ENCODE data around the gene SLC18B1.
"Not testable (repeated sequence)": the region's sequence is repeated elsewhere in the genome, so short reads cannot be mapped to it uniquely, and the experiment has no call there.

Gene SLC18B1

DNA sequence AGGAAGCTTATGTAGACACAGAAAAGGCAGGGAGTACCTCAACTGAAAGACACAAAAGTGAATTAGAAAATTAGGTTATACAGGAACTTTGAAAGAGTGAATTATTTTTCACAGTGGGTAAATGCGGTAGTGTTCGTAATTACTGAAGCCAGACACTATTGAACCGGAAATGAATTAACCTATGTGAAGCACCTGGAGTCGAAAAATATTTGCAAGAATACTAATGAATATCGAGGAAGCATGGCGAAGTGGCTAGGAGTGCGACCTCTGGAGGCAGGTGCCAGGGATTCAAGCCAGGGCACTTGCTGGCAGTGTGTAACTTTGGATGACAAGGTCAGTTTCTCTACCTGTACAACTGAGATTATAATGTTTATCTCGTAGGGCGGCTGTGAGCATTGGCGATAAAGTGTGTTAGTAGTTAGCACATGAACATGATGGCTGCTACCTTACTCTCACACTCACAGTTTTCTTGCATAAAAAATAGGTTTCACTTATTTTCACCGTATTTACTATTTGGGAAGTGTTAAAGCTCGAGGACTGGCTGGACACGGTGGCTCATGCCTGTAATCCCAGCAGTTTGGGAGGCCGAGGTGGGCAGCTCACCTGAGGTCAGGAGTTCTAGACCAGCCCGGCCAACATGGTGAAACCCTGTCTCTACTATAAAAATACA is 567 bp upstream of the SLC18B1 start:
- DNase-seq: peak; percentile 60

DNA sequence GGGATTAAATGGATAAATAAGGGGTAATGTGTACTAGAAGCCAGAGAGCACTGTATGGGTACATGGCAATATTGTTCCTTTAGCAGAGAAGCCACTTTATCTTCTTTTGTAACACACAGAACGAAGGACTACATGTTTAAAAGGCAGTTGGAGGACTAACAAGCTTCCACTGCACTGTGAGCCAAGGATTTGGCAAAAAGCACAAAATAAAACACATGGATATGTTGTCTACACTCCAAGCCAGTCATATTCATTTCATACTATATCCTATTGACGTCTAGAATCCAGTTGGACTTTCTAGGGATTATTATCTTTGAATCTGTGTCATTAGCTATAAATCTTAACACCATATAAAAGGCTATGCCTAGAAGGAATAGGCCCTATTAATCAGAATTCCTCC is 3.0 kb downstream of the SLC18B1 start:
- DNase-seq: no peak

GRCh38 chr6:132792510-132792909 is 5.9 kb downstream of the SLC18B1 start:
- DNase-seq: no peak

GRCh38 chr6:132790450-132790849 is 8.0 kb downstream of the SLC18B1 start:
- no peak for DNase-seq

DNA sequence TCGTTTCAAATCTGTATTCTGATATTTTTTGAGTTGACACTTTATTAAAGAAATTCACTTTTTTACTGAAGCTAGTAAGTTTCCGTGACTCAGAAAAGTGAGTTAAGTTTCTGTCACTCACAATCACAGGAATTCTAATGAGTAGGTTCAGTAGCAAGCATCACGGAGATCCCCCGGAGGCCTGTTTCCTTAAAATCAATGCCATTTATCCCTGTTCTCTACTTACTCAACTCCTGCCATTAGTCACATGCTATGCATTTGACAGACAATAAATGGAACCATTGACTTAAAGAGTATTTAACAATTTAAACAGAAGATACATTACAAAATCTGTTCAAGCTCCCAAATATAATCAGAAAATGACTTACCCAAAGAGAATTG is 9.1 kb downstream of the SLC18B1 start:
- DNase-seq: no peak

- no peak for DNase-seq
Measured at GRCh38 chr6:132788658-132789395, 9.6 kb downstream of the SLC18B1 start.

DNA sequence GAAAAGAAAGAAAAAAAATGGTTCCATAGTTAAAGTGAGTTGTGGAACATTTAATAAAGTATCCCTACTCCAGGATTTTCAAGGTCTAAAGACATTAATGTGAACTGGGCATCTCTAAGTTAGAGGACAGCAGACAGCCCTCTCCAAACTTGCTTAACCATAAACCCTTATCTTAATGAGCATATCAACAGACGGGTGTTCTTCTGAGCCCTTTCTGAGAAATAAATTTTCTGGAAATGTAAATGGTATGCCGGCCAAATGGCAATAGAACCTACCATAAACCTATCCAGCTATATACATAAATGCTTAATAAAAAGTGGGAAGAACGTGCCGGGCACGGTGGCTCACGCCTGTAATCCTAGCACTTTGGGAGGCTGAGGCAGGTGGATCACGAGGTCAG is 12.5 kb downstream of the SLC18B1 start:
- no peak for DNase-seq

- DNase-seq: no peak
Measured at GRCh38 chr6:132780770-132781371, 17.6 kb downstream of the SLC18B1 start.

DNA sequence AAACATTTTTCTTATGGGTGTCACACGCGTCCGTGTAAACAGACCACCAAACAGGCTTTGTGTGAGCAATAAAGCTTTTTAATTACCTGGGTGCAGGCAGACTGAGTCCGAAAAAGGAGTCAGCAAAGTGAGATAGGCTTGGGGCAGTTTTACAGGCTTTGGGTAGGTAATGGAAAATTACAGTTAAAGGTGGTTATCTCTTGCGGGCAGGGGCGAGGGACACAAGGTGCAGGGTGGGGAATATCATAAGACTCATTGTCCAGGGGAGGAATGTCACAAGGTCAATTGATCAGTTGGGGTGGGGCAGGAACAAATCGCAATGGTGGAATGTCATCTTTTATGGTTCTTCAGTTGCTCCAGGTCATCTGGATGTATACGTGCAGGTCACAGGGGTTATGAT is 20.6 kb downstream of the SLC18B1 start:
- not testable (repeated sequence) for DNase-seq

GRCh38 chr6:132768051-132768517 is 30.4 kb downstream of the SLC18B1 start:
- DNase-seq: no peak

DNA sequence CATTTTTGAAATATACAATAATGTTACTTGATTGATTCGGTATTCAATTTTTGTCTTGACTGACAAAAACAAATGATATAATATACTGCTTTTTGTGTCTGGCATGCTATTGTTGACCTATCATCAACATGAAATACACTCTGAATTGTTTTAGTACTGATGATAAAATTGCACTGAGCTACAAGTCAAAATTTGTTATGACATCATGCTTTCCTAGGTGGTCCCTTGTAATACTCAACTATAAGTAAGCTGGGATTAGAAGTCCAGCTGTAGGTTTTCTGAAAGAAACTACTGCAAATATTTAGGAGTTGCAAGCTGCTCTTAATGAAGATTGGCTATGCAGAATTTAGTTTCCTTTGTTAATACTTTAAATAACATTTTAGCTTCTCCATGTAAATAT is 32.9 kb downstream of the SLC18B1 start:
- DNase-seq: no peak

- DNase-seq: no peak
Measured at GRCh38 chr6:132764370-132764769, 34.1 kb downstream of the SLC18B1 start.

DNA sequence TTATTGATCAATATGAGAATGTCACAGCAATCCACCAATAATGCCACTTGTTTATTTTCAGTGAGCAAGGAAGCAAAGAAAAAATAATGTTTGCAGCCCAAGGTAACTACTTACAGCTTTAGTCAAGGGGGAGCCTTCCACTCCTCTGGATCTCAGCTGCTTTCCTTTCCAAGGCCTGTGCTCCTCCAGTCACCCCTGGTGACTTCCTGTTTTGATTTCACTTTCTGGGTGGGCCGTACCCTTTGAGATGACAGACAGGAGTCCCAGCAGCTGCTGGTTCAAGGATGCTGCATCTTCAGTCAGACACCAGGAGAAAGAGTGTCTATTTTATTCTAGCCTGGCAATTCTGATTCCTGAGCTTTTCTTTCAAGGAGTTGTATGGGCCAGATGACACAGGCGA is 35.2 kb downstream of the SLC18B1 start:
- DNase-seq: peak; percentile 34

GRCh38 chr6:132760256-132760655 is 38.2 kb downstream of the SLC18B1 start:
- no peak for DNase-seq

DNA sequence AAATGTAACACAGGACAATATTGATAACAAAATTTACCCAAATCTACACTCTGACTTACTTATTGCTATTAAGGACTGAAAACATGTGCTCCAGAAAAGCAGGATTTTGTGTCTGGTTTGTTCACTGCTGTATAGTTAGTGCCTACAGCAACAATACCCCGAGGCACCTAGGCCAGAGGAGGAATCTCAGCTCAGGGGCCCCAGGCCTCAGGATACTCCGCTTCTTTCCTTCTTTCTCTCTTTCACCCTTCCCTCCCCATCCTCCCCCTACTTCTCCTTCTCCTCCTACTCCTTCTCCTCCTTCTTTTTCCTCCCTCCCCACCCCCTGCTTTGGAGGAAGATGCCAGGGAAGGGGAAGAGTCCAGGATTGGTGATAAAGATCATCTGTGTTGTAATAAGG is 39.7 kb downstream of the SLC18B1 start:
- no peak for DNase-seq

DNA sequence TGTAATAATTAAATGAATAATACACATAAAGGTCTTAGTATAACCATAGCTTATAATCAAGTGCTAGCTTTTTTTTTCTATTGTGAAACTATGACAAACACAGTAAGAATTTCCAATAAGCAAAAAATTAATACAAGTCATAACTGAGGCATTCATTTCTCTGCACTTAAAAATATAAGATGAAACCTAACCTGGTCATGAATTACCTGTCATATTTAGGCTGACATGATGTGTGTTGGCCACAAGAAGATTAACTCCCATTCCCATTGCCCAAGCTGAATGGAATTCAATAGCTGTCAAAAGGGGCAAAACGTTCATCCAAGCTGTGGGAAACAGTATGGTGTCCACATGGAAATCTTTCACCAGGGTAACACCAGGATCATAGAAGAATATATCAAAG is 46.2 kb downstream of the SLC18B1 start:
- DNase-seq: no peak

DNA sequence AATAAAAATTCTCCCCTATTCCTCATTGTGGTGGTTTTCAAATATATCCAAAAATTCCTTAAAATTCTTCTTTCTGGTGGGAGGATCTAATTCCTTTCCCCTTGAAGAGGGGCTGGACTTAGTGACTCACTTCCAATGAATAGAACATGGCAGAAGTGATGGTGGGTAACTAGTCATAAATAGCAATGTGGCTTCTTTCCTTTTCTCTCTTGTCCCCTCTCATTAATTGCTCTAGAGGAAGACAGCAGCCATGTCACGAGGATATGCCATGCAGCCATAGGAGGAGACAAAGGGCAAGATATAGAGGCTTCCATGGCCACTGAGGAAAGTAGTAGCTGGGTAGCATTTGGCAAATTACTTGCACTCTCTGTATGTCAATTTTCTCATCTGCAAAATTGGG is 46.6 kb downstream of the SLC18B1 start:
- DNase-seq: no peak

GRCh38 chr6:132751306-132751705 is 47.1 kb downstream of the SLC18B1 start:
- DNase-seq: no peak

DNA sequence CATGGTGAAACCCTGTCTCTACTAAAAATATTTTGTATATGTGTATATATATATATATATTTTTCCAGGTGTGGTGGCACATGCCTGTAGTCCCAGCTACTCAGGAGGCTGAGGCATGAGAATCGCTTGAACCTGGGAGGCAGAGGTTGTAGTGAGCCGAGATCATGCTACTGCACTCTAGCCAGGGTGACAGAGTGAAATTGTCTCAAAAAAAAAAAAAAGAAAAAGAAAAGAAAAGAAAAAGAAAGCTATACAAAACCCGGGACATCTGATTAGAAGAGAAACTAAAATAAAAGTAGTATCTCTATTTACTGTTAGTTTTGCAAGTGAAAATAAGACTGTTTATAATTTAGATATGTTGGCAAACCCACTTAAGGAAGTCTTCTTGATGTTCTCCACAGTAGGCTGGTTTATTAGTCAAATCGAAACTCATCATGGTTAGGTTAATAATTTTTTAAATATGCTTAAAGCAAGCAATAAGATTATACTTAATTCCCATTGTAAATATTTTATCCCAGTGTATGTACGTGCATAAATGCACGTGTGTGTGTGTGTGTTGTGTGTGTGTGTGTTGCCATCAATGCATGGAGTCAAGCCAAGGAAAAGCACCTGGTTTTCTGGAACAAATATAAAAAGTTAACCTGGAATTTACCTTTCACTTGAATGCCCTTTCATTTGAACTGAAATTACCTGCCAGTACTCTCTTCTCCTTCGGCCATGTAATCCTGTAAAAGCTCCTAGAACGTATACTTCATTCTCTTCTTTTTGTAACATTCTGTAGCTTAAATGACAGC is 47.8 kb downstream of the SLC18B1 start:
- no peak for DNase-seq

DNA sequence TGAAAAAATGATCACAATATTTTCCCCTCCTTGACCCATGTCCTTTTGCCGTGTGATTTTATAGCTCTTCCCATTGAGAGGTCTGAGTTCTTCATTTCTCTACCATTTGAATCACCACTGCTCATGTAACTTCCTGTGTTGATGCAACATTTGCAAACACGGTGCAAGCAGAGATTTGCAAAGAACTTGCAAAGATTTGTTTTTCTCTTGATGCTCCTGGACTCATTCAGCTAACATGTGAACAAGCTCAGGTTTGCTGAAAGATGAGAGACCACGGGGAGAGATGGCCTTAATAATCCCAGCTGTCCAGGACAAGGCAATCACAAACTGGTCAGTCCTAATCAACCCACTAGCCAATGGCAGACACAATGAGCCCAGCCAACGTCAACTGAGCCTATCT is 49.3 kb downstream of the SLC18B1 start:
- DNase-seq: no peak

DNA sequence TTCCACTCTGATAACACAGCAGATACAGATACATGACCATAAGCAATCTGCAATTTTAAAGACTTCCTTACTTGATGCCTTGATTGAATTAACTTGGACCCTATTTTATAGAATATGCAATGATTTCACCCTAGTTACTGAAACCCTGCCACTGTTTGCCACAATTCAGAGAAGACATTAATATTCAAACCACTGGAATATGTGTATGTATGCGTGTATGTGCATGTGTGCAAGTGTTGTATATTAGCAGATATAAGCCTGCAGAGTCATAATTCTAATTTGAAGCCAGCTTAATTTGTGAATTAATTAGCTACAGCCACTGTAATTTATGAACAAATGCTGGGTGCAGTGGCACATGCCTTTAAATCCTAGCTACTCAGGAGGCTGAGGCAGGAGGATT is 50.0 kb downstream of the SLC18B1 start:
- no peak for DNase-seq

DNA sequence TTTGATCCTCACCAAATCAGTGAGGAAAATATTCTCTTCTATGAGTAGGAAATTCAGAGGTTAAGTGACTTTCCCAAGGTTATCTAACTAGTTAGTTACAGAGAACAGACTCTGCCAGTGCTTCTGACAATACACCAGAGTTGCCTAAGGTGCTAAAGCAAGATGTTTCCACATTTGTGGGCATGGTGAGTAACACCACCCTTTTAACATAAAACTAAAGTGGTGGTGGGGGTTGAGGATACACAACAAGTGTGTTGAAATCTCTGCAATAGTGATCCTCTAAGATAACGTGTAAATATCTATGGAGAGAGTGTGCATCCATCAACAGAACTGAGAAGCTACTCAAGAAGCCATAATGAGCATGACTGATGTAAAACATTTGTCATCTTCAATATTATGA is 52.4 kb downstream of the SLC18B1 start:
- no peak for DNase-seq

DNA sequence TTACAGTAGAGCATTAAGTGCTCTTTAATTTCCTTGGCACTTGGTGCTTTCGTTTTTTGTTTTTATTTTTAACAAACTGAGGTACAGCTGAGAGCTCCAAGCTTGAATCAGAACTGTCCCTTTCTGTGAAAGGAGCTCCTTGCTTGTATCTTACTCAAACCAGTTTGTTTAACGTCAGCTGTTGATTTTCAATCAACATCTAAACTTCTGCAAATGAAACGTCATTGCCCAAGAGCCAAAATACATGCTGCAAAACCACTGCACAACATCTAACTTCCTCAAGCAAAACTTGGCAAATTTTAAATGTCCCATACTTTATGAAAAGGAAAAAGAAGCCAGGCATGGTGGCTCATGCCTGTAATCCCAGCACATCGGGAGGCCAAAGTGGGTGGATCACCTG is 55.9 kb downstream of the SLC18B1 start:
- no peak for DNase-seq

GRCh38 chr6:132741281-132741680 is 57.2 kb downstream of the SLC18B1 start:
- DNase-seq: no peak
